Stimulated activated CD8-positive, alpha-beta memory T cell treated with anti-CD3 and anti-CD28 coated beads, Interleukin-7, amount 100 ng/mL, for 24 hours (primary cell): ENCODE data around the gene CCT7.

Experiments used
- DNase-seq: peaks from one replicate; pipeline ENCODE4 v3.0.0-alpha.2; 2020; ENCODE audit warnings: low read depth

Gene CCT7

DNA sequence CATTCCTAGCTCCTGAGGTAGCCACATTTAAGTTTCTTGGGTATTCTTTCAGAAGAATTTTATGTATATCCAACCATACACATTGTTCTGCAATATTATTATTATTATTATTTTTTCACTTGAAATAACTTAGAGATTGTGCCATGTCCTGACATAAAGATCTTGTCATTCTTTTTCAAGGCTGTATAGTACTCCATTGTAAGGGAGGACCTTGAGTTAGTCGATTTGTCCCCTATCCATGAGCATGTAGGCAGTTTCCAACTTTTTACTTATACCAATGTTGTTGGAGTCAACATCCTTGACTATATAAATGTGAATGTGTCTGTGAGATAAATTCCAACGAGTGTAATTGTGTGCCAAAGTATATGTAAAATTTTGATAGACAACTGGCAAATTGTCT, 60.1 kb downstream of the CCT7 start:
- DNase-seq: no peak

DNA sequence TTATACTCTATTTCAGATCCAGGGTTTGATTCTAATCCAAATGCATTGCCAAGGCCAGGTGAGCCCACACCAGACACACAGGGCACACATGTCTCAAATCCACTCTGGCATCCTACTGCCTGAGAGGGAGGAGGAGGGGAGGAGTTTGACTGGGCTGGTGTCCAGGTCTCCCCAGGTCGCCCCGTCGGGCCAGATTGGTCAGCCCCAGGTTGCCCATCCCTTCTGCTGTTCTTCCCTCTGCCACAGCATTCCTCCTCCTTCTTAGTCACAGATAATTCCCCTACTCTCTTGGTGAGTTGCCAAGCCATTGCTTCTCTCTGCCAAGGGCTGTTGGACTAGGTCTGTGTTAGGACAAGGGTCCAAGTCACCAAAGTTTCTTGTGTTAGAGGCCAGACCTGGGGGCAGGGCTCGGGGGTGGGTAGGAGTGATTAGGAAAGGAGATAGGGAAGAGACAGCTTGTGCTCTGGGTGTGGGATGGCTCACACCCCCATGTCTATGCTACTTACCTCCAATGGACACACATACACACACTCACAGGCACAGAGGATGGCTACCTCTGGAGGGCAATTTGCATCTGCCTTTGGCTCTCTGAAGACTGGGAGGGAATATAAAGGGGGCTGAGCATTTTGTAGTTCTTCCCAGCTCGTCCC, 61.8 kb downstream of the CCT7 start:
- no peak for DNase-seq

DNA sequence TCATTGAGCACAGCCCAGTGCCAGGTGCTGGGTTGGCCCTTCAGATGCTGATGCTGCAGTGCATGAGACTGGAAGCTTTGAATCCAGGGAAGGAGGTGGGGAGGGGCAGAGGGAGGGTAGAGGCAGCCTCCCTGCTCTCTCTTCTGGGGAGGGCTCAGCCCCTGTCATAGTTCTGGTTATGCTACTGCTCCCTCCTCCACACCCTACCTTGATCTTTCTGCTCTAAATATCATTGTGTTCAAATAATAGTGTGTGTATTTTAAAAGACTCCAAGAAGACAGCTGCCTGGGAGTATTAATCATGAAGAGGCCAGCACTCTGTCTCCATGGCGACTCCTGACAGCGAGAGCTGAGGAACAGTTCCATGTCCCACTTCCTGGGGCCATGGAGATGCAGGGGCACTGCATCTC, 63.0 kb downstream of the CCT7 start:
- DNase-seq: no peak

DNA sequence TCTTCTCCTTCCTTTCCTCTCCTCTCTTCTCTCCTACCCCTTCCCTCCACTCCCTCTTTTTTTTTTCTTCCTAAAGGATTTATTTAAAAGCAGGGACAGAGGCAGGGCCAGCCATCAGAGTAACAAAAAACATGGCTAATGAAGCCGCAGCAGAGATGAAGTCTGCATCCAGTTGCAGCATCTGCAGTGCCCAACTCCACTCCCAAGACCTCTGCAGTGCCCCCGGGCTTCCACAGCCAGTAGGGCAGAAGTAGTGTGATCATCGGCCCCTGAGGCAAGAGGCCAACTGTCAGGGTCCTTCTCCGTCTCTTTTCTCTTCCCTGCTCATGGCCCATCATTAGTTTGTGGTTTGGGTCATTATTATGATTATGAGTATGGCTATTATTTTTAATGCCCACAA, 63.5 kb downstream of the CCT7 start:
- DNase-seq: no peak

DNA sequence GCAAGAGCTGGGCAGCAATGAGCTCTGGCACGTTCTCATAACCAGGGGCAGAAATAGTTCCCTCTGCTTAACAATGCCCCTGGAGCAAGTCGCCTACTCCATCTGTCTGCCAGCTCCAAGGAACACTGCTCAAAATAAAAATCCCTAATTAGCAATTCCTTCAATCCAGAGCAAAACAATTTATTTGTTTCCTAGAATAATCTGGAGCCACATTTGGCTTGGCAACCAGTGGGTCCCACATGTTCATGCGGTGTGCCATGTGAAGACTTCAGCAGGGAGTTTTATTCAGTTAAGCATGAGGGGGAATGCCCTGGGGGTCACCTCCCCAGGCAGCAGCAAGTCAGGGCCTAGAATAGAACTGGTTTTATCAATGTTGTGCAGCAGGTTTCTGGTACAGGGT, 66.8 kb downstream of the CCT7 start:
- no peak for DNase-seq

DNA sequence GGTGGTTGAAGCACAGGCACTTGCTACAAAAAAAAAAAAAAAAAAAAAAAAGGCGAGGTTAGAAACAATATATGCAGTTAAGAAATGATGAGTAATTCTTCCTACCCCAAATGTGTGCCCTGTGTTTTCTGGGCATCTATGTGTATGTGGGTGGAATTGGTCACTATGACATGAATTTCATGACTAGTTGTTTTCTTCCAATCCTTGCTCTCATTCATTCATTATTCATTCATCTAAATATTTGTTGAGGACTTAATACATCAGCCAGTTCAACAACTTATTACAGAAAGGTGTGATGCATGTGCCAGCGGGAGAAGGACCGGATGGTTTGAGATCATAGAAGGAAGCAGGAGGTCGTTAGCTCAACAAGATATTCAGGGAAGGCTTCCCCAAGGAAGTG, 67.5 kb downstream of the CCT7 start:
- DNase-seq: no peak
